Measurements from ENCODE around the gene RBM47.

The RBM47 gene

GRCh38 chr4:40379248-40379647 lies 250.4 kb downstream of the RBM47 start:
- no peak overlapping the region for H3K4me3 ChIP-seq (ENCODE audit: low read depth, low read length)
- in situ Hi-C loops (cut with HindIII; ENCODE audit: low sequenced_read_pairs), result no loop called here
- DNase-seq (ENCODE audit: low read depth), result no peak
- TF ChIP-seq, protein P1, sequence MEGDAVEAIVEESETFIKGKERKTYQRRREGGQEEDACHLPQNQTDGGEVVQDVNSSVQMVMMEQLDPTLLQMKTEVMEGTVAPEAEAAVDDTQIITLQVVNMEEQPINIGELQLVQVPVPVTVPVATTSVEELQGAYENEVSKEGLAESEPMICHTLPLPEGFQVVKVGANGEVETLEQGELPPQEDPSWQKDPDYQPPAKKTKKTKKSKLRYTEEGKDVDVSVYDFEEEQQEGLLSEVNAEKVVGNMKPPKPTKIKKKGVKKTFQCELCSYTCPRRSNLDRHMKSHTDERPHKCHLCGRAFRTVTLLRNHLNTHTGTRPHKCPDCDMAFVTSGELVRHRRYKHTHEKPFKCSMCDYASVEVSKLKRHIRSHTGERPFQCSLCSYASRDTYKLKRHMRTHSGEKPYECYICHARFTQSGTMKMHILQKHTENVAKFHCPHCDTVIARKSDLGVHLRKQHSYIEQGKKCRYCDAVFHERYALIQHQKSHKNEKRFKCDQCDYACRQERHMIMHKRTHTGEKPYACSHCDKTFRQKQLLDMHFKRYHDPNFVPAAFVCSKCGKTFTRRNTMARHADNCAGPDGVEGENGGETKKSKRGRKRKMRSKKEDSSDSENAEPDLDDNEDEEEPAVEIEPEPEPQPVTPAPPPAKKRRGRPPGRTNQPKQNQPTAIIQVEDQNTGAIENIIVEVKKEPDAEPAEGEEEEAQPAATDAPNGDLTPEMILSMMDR (IDR thresholded peaks at IDR 0.05; ENCODE audit: low read depth, low read length, missing control alignments), result no peak

- in situ Hi-C loops (cut with HindIII; ENCODE audit: low sequenced_read_pairs), result no loop called here
- TF ChIP-seq, protein P1 (IDR thresholded peaks at IDR 0.05; ENCODE audit: low read depth, low read length, missing control alignments), result no peak
- no peak overlapping the region for H3K4me3 ChIP-seq (ENCODE audit: low read depth, low read length)
- no peak for DNase-seq (ENCODE audit: low read depth)
Measured at GRCh38 chr4:40378619-40379018, 251.0 kb downstream of the RBM47 start.

DNA sequence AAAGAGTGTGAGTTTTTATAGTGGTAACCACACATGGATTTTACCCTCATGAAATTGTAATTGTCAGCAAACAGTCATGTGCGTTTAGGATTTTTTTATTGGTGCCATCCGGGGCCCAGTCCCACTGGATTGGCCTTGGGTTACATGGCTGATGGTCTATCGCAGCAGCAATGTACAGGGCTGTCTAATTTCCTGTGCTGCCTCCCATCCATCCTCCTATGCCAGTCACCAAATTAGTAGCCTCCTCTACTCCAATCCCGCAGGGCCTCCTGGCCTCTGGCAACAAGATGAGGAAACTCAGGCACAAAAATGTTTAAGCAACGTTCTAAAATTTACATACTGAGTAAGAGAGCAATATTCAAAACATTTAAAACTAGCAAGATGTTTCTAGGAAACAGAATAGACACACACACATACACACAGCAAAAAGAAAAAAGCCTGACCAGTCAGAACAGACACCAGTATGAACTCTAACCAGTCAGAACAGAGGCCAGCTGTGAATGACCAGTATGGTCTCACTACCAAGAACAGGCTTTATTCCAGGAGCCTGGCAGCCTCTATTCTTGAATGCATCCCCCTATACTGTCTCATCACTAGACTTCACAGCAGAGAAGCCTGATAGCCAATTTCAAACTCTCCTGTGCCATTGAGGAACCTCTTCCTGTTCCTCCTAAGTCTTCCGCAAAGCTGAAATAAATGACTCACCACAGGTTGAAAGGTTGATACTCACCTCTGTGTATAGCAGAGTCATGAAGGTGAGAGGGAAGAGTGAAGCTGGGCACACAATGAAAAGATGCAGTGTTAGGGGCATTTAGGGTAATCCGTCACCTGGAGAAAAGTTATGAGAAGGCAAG lies 251.9 kb downstream of the RBM47 start:
- DNase-seq (ENCODE audit: low read depth), result no peak
- TF ChIP-seq, protein P1 (IDR thresholded peaks at IDR 0.05; ENCODE audit: low read depth, low read length, missing control alignments), result no peak
- in situ Hi-C loops (cut with HindIII; ENCODE audit: low sequenced_read_pairs), result no loop called here
- H3K4me3 ChIP-seq (ENCODE audit: low read depth, low read length), result no peak overlapping the region

- no peak overlapping the region for H3K4me3 ChIP-seq (ENCODE audit: low read depth, low read length)
- in situ Hi-C loops (cut with HindIII; ENCODE audit: low sequenced_read_pairs), result no loop called here
- TF ChIP-seq, protein P1 (IDR thresholded peaks at IDR 0.05; ENCODE audit: low read depth, low read length, missing control alignments), result no peak
- no peak for DNase-seq (ENCODE audit: low read depth)
Measured at GRCh38 chr4:40375620-40376019, 254.0 kb downstream of the RBM47 start.

GRCh38 chr4:40375095-40375494 lies 254.6 kb downstream of the RBM47 start:
- in situ Hi-C loops (cut with HindIII; ENCODE audit: low sequenced_read_pairs), result no loop called here
- no peak for DNase-seq (ENCODE audit: low read depth)
- TF ChIP-seq, protein P1 (IDR thresholded peaks at IDR 0.05; ENCODE audit: low read depth, low read length, missing control alignments), result no peak
- no peak overlapping the region for H3K4me3 ChIP-seq (ENCODE audit: low read depth, low read length)

DNA sequence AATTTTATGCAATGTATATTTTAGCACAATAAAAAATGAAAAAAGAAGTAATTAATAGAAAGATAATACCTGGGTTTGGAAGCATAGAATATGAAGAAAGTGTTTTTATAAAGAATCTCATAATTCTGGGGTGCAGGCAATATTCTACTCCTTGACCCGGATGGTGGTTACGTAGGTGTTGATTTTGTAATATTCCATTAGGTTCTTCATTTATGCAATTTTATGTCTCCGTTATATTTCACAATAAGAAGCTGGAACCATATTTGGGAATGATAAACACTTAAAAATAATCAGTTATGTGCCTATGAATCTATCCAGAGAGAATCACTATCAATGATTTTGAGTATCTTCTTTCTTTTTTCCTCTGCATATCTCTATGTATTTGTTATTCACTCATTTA lies 256.0 kb downstream of the RBM47 start:
- H3K4me3 ChIP-seq (ENCODE audit: low read depth, low read length), result no peak overlapping the region
- TF ChIP-seq, protein P1 (IDR thresholded peaks at IDR 0.05; ENCODE audit: low read depth, low read length, missing control alignments), result no peak
- in situ Hi-C loops (cut with HindIII; ENCODE audit: low sequenced_read_pairs), result no loop called here
- no peak for DNase-seq (ENCODE audit: low read depth)

Measured in astrocyte of the cerebellum (primary cell).